Suprapubic skin (tissue), 3 donors: ENCODE results near the gene RPS27.

Experiments
- POLR2A ChIP-seq, 2 donors: fragments of 450-650 bp; IDR thresholded peaks; one replicate each; pipeline ENCODE4 v1.6.1; 2017; ENCODE audit warnings: antibody characterized with exemption in 2 of 2, mild to moderate bottlenecking in 2 of 2, moderate library complexity in 2 of 2
- TF ChIP-seq, protein P1 (sequence below), 2 donors: fragments of 200-600 bp in 1 of 2; fragments of 450-650 bp in 1 of 2; sonication (generic) in 1 of 2; IDR thresholded peaks; one replicate each; pipeline ENCODE4 v1.5.1; 2016 to 2019; ENCODE audit warnings: antibody characterized with exemption in 2 of 2, mild to moderate bottlenecking in 1 of 2, moderate library complexity in 1 of 2

- TF ChIP-seq, protein P1, sequence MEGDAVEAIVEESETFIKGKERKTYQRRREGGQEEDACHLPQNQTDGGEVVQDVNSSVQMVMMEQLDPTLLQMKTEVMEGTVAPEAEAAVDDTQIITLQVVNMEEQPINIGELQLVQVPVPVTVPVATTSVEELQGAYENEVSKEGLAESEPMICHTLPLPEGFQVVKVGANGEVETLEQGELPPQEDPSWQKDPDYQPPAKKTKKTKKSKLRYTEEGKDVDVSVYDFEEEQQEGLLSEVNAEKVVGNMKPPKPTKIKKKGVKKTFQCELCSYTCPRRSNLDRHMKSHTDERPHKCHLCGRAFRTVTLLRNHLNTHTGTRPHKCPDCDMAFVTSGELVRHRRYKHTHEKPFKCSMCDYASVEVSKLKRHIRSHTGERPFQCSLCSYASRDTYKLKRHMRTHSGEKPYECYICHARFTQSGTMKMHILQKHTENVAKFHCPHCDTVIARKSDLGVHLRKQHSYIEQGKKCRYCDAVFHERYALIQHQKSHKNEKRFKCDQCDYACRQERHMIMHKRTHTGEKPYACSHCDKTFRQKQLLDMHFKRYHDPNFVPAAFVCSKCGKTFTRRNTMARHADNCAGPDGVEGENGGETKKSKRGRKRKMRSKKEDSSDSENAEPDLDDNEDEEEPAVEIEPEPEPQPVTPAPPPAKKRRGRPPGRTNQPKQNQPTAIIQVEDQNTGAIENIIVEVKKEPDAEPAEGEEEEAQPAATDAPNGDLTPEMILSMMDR (IDR thresholded peaks at IDR 0.05) = no peak
- TF ChIP-seq POLR2A (IDR thresholded peaks at IDR 0.05) = no peak
Observed at GRCh38 chr1:153954826-153955225, 35.7 kb upstream of the RPS27 start.
